HG02840 (cell line): ENCODE results near the gene SPACA7.

Experiments
- ATAC-seq: cut with Tn5 transposase; IDR thresholded peaks from one replicate; pipeline ENCODE4 v1.9.1; 2021; ENCODE audit warnings: mild to moderate bottlenecking, moderate library complexity, moderate number of reproducible peaks; ENCODE audit not compliant: unreplicated experiment, low FRiP score

SPACA7 gene

DNA sequence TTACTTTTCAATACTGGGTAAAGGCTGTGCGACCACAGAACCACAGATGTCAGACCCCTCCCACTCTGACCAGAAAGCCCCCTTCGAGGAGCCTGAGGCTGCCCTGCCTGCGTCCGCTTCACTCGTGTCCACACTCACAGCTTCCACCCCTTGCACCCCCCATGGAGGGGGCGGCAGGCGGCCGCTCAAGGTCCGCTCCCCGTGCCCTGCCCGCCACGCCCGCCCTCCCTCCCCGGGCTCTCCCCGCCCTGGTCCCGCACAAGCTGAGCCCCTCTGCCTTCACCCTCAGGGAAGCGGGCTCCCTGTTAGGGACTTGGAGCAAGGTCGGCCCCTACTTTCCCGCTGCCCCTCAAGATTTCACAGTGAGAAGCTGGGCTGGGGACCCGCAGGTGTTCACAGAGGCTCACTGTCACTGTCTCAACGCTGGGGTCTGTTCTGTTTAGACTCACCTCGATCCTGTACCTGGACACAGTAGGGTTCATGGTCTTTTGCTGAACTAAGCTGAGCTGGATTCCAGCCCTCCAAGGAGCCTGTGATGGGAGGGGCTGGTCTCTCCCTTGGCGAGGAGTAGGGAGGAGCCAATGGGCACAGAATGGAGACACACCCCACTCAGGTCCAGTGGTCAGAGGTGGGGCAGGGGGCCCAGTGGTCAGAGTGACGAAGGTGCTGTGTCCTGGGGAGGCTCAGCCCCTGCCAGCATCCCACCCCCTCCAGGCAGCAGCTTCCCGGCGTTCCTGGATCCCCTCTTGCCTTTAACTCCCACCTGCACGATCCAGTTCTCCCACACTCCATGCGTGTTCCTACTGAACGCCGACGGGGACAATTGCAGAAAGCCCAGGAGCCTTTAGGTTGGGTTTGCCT is 69.5 kb downstream of the SPACA7 start:
- ATAC-seq = no peak

DNA sequence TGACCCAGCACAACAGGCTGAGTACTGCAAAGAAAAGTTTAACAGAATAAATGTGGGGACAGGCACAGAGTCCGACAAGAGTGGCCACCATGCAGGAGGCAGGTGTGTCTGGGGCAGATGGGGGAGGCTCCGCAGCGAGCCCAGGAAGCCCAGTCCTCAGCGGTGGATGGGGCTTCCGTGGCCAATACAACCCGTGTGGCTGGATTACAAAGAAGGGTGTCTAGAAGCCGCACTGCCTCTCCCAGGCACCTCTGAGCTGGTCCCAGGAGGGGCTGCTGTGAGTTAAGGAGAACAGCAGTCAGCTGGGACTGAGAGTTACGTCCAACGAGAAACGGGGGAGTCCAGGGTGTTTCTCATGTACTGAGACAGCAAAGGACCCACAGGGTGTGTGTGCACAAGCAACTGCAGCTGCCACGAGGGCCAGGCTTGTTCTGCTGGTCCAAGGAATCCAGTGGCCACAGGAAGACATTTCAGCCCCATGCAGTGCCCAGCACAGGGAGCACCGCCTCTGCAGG is 70.2 kb downstream of the SPACA7 start:
- ATAC-seq = no peak

DNA sequence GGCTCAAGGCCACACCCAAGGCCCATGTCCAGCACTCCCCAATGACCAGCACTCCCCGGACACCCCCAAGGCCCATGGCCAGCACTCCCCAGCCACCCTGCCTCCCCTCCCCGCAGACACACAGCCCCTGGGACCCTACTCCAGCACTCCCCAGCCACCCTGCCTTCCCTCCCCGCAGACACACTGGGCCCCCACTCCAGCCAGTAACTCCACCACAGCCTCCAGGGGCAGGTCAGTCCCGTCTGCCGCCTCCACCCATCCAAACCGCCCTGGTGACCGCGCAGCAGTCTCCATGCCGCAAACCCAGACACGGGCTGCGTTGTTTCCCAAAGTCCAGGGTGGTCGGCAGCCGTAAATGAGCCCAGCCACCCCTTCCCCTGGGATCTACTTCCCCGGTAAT is 70.7 kb downstream of the SPACA7 start:
- no peak for ATAC-seq

DNA sequence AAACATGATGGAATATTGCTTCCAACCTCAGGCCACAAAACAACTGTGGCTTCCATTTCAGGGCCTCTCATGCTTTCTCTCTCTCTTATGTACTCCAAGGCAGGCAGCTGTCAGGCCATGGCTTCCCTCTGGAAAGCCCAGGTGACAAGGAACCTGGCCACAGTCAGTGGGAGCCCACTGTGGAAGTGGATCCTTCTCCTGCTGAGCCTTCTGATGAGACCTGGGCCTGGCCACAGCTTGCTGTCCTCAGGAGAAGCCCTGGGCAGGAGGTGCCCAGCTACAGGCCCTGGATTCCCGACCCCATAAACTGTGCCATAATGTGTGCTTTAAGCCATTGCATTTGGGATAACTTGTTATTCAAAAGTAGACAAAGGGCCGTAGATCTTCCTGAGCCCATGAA is 71.2 kb downstream of the SPACA7 start:
- ATAC-seq = no peak

DNA sequence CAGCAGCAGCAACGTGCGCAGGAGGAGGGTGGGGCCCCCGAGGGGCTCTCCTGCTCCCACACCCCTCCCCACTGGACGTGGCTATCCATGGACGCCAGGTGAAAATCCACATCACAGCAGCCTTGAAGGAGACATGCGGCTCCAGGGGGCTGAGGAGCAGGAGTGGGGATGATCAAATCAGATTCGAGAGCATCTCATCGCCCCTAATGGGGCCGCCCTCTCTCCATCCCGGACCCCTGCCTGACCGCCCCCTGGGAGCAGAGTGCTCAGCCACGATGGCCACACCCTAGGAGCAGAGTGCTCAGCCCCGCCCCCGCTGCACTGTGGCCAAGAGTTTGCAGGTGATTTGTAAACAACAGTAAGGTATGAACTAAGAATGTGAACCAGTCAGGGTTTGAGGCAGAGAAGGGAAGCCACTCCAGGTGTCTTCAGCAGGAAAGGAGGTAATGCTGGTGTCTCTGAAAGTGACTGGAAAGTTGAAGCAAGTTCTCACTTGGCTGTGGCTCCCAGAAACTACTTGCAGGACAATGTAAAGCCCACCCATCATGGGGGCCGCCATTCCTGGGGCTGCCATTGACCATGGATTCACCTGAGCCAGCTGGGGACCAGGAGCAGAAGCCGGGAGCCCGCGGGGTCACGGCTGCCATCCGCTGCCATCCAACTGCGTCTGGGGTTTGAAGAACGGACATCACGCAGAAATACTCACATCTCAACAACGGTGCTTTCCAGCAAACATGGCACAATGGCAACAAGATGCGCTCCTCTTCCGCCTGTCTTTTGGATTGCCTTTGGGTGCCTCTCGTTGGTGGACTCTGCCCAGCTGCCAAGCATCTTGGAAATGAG is 71.8 kb downstream of the SPACA7 start:
- no peak for ATAC-seq

DNA sequence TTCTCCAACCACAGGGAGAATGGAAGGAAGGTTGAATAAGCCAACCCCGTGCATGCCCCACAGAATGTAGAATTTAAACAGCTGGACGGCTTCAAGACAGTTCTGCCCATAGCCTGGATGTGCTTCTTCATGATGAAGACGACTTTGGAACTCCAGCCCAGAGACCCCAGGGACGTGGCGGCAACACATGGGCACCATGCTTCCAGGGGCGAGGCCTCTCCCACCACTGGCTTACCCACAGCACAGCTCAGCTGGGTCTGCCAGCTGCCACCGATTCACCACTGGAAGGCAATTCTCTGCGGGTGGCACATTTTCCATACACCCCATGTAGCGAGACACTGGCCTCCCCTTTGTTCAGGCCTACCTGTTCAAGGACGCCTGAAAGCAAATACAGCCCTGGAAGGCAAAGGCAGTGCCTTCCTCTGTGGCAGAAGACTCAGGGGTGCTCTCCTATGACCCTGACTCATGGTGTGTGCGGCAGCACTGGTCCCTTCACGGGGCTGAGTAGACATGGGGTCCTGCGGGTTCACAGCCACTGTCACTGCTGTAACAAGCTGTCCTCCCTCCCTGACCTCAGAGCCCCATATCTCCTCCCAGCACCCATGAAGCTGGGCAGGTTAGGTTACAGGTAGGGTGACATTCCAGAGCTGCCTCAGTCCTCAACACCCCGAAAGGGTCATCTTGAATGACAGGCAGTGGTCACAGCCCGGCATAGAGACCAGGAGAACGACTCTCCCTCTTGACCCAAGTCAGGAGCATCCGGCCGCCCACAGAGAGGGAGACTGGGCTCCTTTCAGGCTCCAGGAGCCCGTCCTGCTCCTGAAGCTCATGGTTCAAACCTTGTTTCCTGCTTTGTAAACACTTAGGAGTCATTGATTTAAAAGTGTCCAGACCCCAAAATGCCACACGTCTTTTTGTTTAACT is 72.7 kb downstream of the SPACA7 start:
- no peak for ATAC-seq

DNA sequence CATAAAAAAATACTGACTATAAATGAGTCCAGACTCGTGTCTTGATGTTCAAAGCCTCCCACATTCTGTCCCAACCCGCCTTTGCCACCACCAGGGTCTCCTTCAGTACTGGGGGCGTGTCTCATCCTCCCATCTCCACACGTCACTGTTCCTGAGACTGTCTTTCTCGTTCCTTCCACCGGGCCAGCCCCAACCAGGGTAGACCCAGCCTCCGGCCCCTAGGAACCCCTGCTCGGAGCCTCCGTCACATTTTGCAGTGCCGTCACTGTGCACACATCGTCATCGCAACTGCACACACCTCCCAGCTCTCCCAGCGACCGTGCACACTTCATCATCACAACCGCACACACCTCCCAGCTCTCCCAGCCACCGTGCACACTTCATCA is 73.4 kb downstream of the SPACA7 start:
- ATAC-seq = no peak

DNA sequence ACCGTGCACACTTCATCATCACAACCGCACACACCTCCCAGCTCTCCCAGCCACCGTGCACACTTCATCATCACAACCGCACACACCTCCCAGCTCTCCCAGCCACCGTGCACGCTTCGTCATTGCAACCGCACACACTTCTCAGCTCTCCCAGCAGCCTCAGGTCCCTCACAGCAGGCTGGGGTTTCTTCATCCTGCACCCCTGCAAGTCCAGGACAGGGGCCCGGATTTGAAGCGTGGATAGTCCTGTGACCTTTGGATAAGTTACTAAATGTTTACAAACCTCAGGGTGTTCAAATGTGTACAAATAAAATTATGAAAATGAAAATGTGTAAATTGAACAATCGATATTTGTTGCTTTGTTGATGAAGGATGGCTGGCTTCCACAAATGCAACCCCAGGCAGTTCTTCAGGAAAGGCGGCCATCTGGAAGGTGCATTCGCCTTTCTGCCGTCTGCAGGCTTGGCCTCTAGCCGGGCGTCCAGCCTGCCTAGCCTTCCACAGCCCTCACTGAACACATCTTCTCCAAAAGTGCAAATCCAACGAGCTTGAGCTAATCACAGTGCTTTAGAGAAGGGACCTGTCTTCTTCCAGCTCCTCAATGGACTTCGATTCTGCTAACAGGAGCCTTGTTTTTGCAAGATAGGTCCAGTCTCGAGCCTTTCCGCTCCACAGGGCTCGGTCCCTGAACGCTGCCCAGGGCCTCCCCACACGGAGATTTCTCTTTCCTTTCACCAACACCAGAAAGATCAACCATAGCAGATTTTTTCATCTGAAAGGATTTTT is 74.2 kb downstream of the SPACA7 start:
- ATAC-seq = no peak

DNA sequence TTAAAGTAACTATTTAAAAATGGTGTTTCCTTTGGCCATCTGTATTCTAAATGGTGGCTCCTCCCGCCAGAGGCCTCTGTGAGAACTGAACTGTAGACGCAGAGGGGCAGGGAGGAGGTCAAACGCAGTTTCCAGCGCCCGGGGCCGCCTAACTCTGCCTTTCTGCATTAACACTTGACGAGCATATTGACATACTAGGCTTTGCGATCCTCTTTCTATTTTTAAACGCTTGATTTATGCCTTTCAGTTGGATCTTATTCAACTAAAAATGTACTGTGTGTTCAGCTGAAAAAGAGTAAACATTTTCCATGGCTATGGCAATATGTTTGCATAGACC is 74.7 kb downstream of the SPACA7 start:
- no peak for ATAC-seq

DNA sequence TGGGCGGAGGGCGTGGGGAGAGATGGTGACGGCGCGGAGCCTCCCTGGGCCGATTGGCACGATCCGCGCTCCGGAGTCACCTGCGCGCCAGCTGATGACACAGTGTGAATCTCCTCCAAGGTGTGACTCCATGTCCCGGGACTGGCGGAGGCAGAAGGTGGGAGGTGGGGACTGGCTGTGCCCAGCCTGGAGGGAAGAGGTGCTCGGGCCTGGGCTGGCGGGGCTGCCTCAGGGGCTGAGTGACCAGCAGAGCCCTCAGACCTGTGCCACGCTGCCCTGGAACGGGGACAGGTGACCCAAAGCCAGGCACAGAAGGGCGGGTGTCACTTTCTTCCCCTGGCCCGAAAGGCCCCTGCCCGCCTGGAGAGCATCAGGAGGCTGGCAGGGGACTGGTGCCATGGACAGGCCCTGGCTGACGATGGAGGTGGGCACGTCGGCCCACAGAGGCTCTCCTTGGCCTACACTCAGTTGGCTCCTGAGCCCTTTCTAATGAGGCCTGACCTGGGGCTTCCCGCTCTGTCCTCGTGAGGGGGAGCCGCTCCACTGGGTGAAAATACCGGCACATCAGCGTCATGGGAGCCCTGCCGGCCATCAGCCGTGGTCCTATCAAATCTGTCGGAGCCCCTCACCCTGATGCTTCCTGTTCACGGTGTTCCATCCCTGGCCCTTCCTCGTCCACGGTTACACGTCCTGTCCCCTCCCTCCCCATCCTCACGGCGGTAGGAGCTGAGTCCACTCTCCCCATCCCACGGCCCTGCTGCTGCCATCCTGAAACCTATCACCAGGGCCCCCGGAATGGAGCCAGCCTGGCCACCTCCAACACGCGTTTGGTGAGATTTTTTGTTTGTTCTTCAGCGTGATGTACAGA is 75.6 kb downstream of the SPACA7 start:
- no peak for ATAC-seq

DNA sequence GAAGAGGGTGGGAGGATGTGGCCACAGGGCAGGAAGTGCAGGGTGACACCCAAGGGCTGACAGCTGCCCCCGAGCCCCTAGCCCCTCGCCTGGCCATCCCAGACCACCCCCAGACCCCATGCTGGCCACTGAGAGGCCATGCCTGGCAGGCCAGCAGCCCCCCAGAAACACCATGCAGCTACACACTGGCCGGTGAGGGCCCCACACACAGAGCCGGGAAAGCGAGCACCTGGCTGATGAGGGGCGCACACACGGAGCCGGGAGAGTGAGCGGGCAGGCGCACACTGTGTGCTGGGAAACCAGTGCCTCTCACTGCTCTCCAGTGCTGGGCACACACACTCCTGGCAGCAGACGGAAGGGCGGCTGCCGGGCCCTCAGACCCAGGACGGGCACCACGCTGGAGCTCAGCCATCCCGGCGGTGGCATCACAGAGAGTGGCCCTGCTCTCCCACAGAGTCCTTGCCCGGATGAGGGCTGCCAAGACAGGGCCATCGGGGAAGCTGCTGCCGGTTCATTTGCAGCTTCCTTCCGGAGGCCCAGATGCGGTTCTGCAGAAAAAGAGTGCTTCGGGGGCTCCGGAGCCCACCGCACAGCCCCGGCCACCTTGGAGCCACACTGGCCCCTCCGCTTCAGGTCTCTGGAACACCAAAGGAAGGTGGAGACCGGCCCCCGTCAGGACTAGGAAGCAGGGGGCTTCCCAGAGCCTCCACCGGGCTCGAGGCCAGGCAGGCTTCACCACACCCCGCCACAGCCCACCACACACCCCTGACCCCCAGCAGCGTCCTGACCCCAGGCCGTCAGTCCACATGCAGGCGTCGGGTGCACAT is 76.4 kb downstream of the SPACA7 start:
- ATAC-seq = no peak

DNA sequence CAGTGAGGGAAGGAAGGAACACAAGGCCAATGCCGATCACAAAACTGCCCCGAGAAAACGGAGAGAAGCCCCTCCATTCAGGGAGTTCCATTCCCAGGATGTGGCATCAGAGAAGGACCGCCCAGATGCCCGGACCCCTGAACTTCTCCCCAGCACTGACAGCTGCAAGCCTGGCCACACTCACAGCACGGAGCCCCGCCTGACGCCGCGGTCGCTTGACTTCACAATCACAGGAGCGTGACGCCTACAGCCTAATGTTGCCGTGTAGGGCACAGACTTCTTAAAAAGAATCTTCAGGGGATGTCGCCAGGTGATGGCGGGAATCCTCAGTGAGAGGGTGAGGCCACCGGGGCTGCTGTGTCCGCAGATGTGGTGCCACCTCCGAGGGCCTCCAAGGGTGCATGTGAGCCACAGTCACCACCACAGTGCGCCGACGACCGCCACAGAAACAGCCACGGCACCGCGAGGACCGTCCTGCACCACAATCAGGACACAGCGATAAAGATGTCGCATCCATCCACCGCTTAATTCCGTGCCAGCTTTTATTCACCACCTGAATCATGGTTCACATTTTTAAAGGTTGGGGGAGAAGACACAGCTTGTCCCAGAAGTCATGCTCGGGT is 77.2 kb downstream of the SPACA7 start:
- no peak for ATAC-seq

DNA sequence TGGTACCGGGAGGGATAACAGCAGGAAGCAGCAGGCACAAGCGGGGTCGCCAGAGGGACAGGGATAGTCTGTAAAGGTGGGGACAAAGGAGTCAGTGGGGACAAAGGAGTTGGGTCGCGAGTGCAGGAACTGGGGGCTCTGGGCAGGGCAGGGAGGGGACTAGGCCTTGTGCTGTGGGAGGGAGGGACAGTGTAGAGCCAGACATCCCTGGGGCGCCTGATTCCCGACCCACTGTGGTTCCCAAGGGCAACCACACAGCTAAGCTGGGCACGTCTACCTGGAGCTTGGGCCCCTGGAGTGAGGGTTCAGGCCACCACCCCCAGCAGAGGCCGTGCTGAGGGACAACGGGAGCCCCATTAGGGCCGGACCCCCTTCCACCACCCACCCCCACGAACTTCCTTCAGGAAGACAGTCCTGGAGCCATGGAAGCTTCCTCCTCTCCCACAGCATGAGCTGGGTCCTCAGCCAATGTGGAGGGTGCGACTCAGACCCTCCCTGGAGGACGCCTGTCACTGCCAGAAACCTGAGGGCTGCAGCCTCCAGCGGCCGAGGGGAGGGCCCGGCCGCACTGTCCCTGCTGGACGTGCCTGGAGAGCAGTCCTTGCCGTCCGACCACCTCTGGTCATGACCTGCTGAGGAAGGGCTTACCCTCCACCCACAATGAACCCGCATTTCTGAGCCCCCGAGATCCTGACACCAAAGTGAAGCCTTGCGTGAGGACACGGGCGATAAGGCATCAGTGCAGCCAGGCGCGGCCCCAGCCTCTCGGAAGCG is 77.9 kb downstream of the SPACA7 start:
- ATAC-seq = no peak

DNA sequence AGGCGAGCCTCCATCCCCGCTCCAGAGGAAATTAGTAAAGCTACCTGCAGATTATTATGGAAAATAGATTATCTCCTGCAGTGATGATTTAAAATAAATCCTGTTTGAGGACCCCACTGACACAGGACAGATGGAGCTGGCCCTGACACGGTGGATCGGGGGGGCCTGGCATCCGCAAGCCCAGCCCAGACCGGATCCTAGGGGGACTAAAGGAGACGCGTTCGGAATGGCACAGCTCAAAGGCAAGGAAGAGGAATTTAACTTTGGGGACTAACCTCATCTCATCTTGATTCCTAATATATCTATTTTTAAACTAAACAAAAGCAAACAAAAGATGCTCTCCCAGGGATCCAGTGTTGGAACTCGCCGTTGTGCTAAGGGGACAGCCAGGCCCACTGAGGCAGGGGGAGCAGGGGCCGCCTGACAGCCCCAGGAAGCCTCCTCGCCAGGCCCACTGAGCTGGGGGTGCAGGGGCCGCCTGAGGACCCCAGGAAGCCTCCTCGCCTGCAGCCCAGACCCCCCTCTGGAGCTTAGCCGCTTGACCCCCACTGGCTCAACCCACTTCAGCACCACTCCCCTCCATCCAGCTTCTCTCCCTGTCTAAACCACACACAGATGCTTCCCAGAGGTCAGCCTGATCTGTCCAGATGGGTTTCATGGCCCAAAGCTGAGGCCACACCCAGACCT is 78.6 kb downstream of the SPACA7 start:
- no peak for ATAC-seq

DNA sequence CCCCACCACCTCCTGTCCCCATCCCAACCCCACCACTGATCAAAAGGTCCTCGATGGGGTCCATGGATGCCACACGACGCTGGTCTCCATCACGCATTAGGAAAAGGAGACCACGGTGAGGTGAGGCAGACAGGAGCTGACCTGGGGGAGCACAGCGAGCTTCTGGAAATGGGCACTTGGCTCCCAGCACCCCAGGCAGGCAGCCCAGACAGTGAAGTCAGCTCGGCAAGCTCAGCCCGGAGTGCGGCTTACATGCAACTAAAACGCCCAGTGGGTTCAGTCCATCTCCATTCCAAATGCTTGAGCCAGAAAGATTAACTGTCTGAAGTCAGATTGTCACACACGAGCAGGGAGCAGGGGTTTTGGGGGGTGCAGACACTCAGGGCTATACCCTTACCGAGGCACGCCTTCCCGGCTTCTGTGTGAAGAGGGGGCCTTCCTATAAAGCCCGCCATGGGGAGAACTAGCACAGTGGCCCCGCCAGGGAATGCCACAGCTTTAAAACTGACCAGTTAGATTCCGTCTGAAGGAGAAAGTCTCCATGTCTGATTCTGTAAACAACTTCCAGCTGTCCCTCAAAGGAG is 79.4 kb downstream of the SPACA7 start:
- no peak for ATAC-seq
